H1 (cell line): ENCODE results near the gene ACTG1. TPM values are rescaled to one million over a fixed set of nuclear protein-coding genes. Genes with fewer than 3 reads are reported as not detected.
A peak's percentile ranks its signal among the peaks of the same experiment; 100 is the strongest.

Source experiments
- CTCF ChIA-PET: fragments of 300-600 bp; sonication (Branson Sonifier 250); formaldehyde crosslinking; loops from one replicate; lab custom pipeline; 2021; ENCODE audit not compliant: partially characterized antibody; lab: Charles Lee
- POLR2A ChIA-PET: fragments of 300-600 bp; sonication (Branson Sonifier 250); formaldehyde crosslinking; loops from one replicate; lab custom pipeline; 2021; ENCODE audit warnings: inconsistent platforms; ENCODE audit not compliant: partially characterized antibody; lab: Charles Lee
- DNase-seq, 2 experiments: peaks; one replicate each; pipeline versions ENCODE4 v3.0.0 to v3.0.0-alpha.2; 2010 to 2022; ENCODE audit warnings: low spot score in 2 of 2, low read depth in 1 of 2, mixed read lengths in 1 of 2
- FAIRE-seq: peaks from 2 replicates; lab custom pipeline; 2011; peaks lifted over from hg19 to GRCh38; lab: Jason Lieb, UNC
- H2AFZ ChIP-seq: 2 replicates; pipeline ENCODE4 v1.8.1; 2012; ENCODE audit warnings: low read length, inconsistent platforms
- H2AK5ac ChIP-seq: 2 replicates; pipeline ENCODE4 v1.6.1; 2013; ENCODE audit warnings: low read depth, low read length
- H2BK120ac ChIP-seq: replicated peaks from 2 replicates; pipeline ENCODE3; 2013; ENCODE audit warnings: low read depth, low read length, inconsistent platforms
- H2BK12ac ChIP-seq: 2 replicates; pipeline ENCODE4 v1.6.1; 2013; ENCODE audit warnings: low read depth, low read length
- H2BK15ac ChIP-seq: 2 replicates; pipeline ENCODE4 v1.6.1; 2013; ENCODE audit warnings: low read length
- H2BK20ac ChIP-seq: 2 replicates; pipeline ENCODE4 v1.6.1; 2013; ENCODE audit warnings: low read length
- H2BK5ac ChIP-seq: 2 replicates; pipeline ENCODE4 v1.6.1; 2013; ENCODE audit warnings: low read depth, low read length
- H3K14ac ChIP-seq: 2 replicates; pipeline ENCODE4 v1.6.1; 2013; ENCODE audit warnings: inconsistent platforms; ENCODE audit not compliant: insufficient read length
- H3K18ac ChIP-seq: 2 replicates; pipeline ENCODE4 v1.6.1; 2013; ENCODE audit warnings: low read length; ENCODE audit errors: extremely low read depth
- H3K23ac ChIP-seq: 2 replicates; pipeline ENCODE4 v1.6.1; 2013; ENCODE audit warnings: inconsistent platforms; ENCODE audit not compliant: insufficient read length
- H3K23me2 ChIP-seq: 2 replicates; pipeline ENCODE4 v1.6.1; 2013; ENCODE audit warnings: low read depth, low read length
- H3K27ac ChIP-seq: 2 replicates; pipeline ENCODE4 v1.6.1; 2011; ENCODE audit warnings: low read depth, low read length, inconsistent platforms
- H3K27me3 ChIP-seq, 4 experiments: replicated peaks in 1 of 4; 1 replicate in 1 of 4; 2 replicates in 3 of 4; pipeline versions ENCODE4 v1.6.1 to v1.8.1; 2011 to 2013; ENCODE audit warnings: low read length in 3 of 4, mild to moderate bottlenecking in 3 of 4, inconsistent platforms in 2 of 4, mixed read lengths in 2 of 4, moderate library complexity in 1 of 4; ENCODE audit not compliant: control insufficient read depth in 3 of 4, insufficient read depth in 3 of 4; ENCODE audit errors: extremely low read depth in 1 of 4
- H3K36me3 ChIP-seq, 4 experiments: 2 replicates each; pipeline versions ENCODE4 v1.6.1 to v1.8.1; 2011 to 2013; ENCODE audit warnings: mild to moderate bottlenecking in 4 of 4, low read length in 3 of 4, moderate library complexity in 2 of 4, control low read depth in 1 of 4, inconsistent platforms in 1 of 4; ENCODE audit not compliant: insufficient read depth in 4 of 4, control insufficient read depth in 2 of 4
- H3K4ac ChIP-seq: replicated peaks from 2 replicates; pipeline ENCODE3; 2013; ENCODE audit warnings: low read length, low read depth, mixed read lengths, inconsistent platforms; ENCODE audit not compliant: insufficient read length
- H3K4me1 ChIP-seq, 4 experiments: replicated peaks in 1 of 4; 1 replicate in 1 of 4; 2 replicates in 3 of 4; pipeline versions ENCODE4 v1.6.1 to v1.8.1; 2011 to 2013; ENCODE audit warnings: low read length in 3 of 4, inconsistent platforms in 2 of 4, mixed read lengths in 1 of 4; ENCODE audit not compliant: insufficient read depth in 4 of 4, control insufficient read depth in 3 of 4
- H3K4me2 ChIP-seq, 2 experiments: 2 replicates each; pipeline versions ENCODE4 v1.6.1 to v1.8.1; 2011 to 2013; ENCODE audit warnings: low read depth in 2 of 2, low read length in 2 of 2, control low read depth in 1 of 2, inconsistent platforms in 1 of 2, mild to moderate bottlenecking in 1 of 2; ENCODE audit not compliant: insufficient read depth in 1 of 2
- H3K4me3 ChIP-seq, 4 experiments: fragments of 200-600, 300-600 bp in 1 of 4; sonication (generic), shearing (Covaris generic), sonication (Bioruptor Twin) in 1 of 4; 2 replicates each; pipeline versions ENCODE4 v1.5.1 to v1.8.1; 2011 to 2016; ENCODE audit warnings: low read length in 4 of 4, low read depth in 3 of 4, control low read depth in 2 of 4, inconsistent platforms in 2 of 4, mild to moderate bottlenecking in 2 of 4, mixed read lengths in 1 of 4, moderate library complexity in 1 of 4; ENCODE audit not compliant: insufficient read depth in 2 of 4; ENCODE audit errors: extremely low read depth in 1 of 4
- H3K56ac ChIP-seq: replicated peaks from 2 replicates; pipeline ENCODE3; 2013; ENCODE audit warnings: low read depth, mild to moderate bottlenecking, mixed read lengths, low read length, inconsistent platforms; ENCODE audit not compliant: insufficient read length
- H3K79me1 ChIP-seq: 2 replicates; pipeline ENCODE4 v1.6.1; 2013; ENCODE audit warnings: low read depth, low read length, control low read depth
- H3K79me2 ChIP-seq, 2 experiments: 2 replicates each; pipeline versions ENCODE4 v1.6.1 to v1.8.1; 2012 to 2013; ENCODE audit warnings: low read length in 2 of 2, mild to moderate bottlenecking in 2 of 2, inconsistent platforms in 1 of 2; ENCODE audit not compliant: insufficient read depth in 2 of 2, control insufficient read depth in 1 of 2
- H3K9ac ChIP-seq, 4 experiments: replicated peaks in 1 of 4; 1 replicate in 1 of 4; 2 replicates in 3 of 4; pipeline versions ENCODE4 v1.6.1 to v1.8.1; 2011 to 2013; ENCODE audit warnings: low read depth in 3 of 4, low read length in 3 of 4, control low read depth in 2 of 4, mild to moderate bottlenecking in 2 of 4, moderate library complexity in 2 of 4, inconsistent platforms in 1 of 4; ENCODE audit errors: extremely low read depth in 1 of 4
- H3K9me3 ChIP-seq, 2 experiments: 2 replicates each; pipeline versions ENCODE4 v1.6.1 to v1.8.1; 2012 to 2013; ENCODE audit warnings: mild to moderate bottlenecking in 2 of 2, moderate library complexity in 2 of 2, control low read depth in 1 of 2, inconsistent platforms in 1 of 2, low read depth in 1 of 2, low read length in 1 of 2, mixed read lengths in 1 of 2; ENCODE audit not compliant: insufficient read depth in 2 of 2
- H4K20me1 ChIP-seq, 2 experiments: replicated peaks in 1 of 2; 2 replicates each; pipeline versions ENCODE3 to v1.8.1; 2011 to 2013; ENCODE audit warnings: inconsistent platforms in 2 of 2, low read length in 2 of 2, mild to moderate bottlenecking in 1 of 2; ENCODE audit not compliant: insufficient read depth in 2 of 2, control insufficient read depth in 1 of 2
- H4K5ac ChIP-seq: 2 replicates; pipeline ENCODE4 v1.6.1; 2013; ENCODE audit warnings: low read length, low read depth, mixed read lengths, inconsistent platforms; ENCODE audit not compliant: insufficient read length
- H4K8ac ChIP-seq: 2 replicates; pipeline ENCODE4 v1.8.0; 2013; ENCODE audit warnings: mild to moderate bottlenecking, moderate library complexity, low read length, inconsistent platforms; ENCODE audit not compliant: insufficient read depth; ENCODE audit errors: extremely low read depth
- H4K91ac ChIP-seq: replicated peaks from 2 replicates; pipeline ENCODE3; 2013; ENCODE audit warnings: low read length, mixed read lengths, inconsistent platforms; ENCODE audit not compliant: insufficient read length
- CBX8 ChIP-seq: fragments of 300-800, 300-1000 bp; sonication (generic); IDR thresholded peaks from 2 replicates; pipeline ENCODE4 v1.7.1; 2016; ENCODE audit warnings: low read depth, low read length, borderline replicate concordance
- EGR1 ChIP-seq: IDR thresholded peaks from 2 replicates; pipeline ENCODE4 v1.6.1; 2011; ENCODE audit warnings: low read depth, low read length, borderline replicate concordance
- KDM1A ChIP-seq: fragments of 200-600, 300-600 bp; sonication (generic); IDR thresholded peaks from 2 replicates; pipeline ENCODE4 v1.7.1; 2016; ENCODE audit warnings: mild to moderate bottlenecking, low read length, borderline replicate concordance
- WGBS, 2 experiments: shearing (Covaris generic) in 1 of 2; methylation state at CpG; one replicate each; pipeline versions ENCODE4 v1.1.6 to v1.1.7; 2013 to 2015; ENCODE audit warnings: low lambda C conversion rate in 2 of 2, mixed read lengths in 2 of 2, inconsistent platforms in 1 of 2, low coverage in 1 of 2, missing lambda C conversion rate in 1 of 2; ENCODE audit not compliant: insufficient replicate concordance in 2 of 2, insufficient coverage in 1 of 2, insufficient read length in 1 of 2; ENCODE audit errors: extremely low coverage in 1 of 2, missing lambda C conversion rate in 1 of 2; 5-methylcytosine and 5-hydroxymethylcytosine counted together
- polyA plus RNA-seq, 7 experiments: library from polyadenylated mRNA; depleted of rRNA in 3 of 7; stranded (reverse) in 5 of 7; unstranded in 2 of 7; fragments of >200 nt in 5 of 7; fragments of 200-250 nt in 2 of 7; gene quantifications; 1 replicate in 5 of 7; 2 replicates in 1 of 7; 4 replicates in 1 of 7; pipeline versions ENCODE4 v1.2.1 to v1.2.3, GENCODE V29; 2011 to 2013; ENCODE audit warnings: missing spikeins in 2 of 7, mixed read lengths in 2 of 7
- total RNA-seq: library from RNA; stranded (reverse); fragmentation: NEBNext Ultra II Directional; extraction: Animal tissue kit (Norgen Biotek cat#: 25700); gene quantifications from 2 replicates; pipeline ENCODE4 v1.2.1, GENCODE V29; 2021

ACTG1 gene
- total and polyA plus RNA-seq, 2 of the 8 experiments (the other 6 are each of a cell fraction or from before 2014, with no cell fraction given): 3,535 to 5,010 TPM

- Histone ChIP-seq H3K79me2 (no peaks in the 10 kb centered on the region), H2BK15ac (no peak overlapping the region), H2AK5ac (no peak overlapping the region), H4K91ac (no peak overlapping the region), H3K14ac (no peak overlapping the region), H3K36me3 (no peaks in the 10 kb centered on the region), H2BK5ac (no peak overlapping the region), H3K56ac (no peak overlapping the region), H4K20me1 (peaks cover 0 to 2% of the 10 kb centered on the region in 2 experiments), H3K79me1 (no peaks in the 10 kb centered on the region), H3K9ac (no peak overlapping the region), H3K4me3 (no peak overlapping the region), H2AFZ (no peak overlapping the region), H4K5ac (no peak overlapping the region), H3K4me1 (peaks cover 0 to 3% (median 0%) of the 10 kb centered on the region in 4 experiments; a peak in 1 of 7 replicates), H3K27me3 (peaks cover 7 to 27% (median 21%) of the 10 kb centered on the region in 4 experiments), H2BK12ac (no peak overlapping the region), H3K4ac (no peak overlapping the region), H3K23ac (no peak overlapping the region), H3K18ac (no peak overlapping the region), H3K23me2 (peaks cover 2% of the 10 kb centered on the region; the same call in 1 of the 2 replicates), H2BK20ac (no peak overlapping the region), H4K8ac (no peak overlapping the region; the same call in 1 of the 2 replicates), H2BK120ac (no peak overlapping the region), H3K9me3 (peaks cover 0 to 5% of the 10 kb centered on the region in 2 experiments; a peak in 1 of 4 replicates), H3K27ac (no peak overlapping the region), H3K4me2 (no peak overlapping the region)
- ChIA-PET CTCF (interaction anchor here (0.6 to 2.1 kb wide), 3 partner anchors 35 to 222 kb away, joined by 3 to 5 read pairs (median 5); no protein-coding TSS in a partner anchor), POLR2A (no interaction called here)
- WGBS, 2 experiments: 89% methylated on average over 6 of the region's 6 CpGs; no CpG with 5 or more reads in 1 of the 2 experiments
- FAIRE-seq (no peak), DNase-seq (no peak)
- TF ChIP-seq CBX8 (no peak), EGR1 (no peak), KDM1A (peak; percentile 67; the same call in 1 of the 2 replicates)
These were observed 36.0 kb downstream of the ACTG1 start for GRCh38 chr17:81476635-81477034.
